Embryonic facial prominence (tissue), 1 donor: ENCODE measurements around the gene UCKL1.
"Not testable (repeated sequence)": the region's sequence is repeated elsewhere in the genome, so short reads cannot be mapped to it uniquely, and the experiment has no call there.

Experiments
- DNase-seq: peaks from one replicate; pipeline ENCODE4 v3.0.0-alpha.2; 2016; ENCODE audit errors: extremely low spot score

The UCKL1 gene

GRCh38 chr20:63942969-63943807 is 13.0 kb downstream of the UCKL1 start:
- no peak for DNase-seq

GRCh38 chr20:63942250-63942951 is 13.8 kb downstream of the UCKL1 start:
- DNase-seq, result no peak

GRCh38 chr20:63941282-63942081 is 14.7 kb downstream of the UCKL1 start:
- no peak for DNase-seq

- DNase-seq, result no peak
Observed at GRCh38 chr20:63940472-63941266, 15.5 kb downstream of the UCKL1 start.

- DNase-seq, result no peak
Observed at GRCh38 chr20:63940071-63940471, 16.1 kb downstream of the UCKL1 start.

GRCh38 chr20:63939061-63939935 is 16.9 kb downstream of the UCKL1 start:
- no peak for DNase-seq

- no peak for DNase-seq
Observed at GRCh38 chr20:63937596-63937995, 18.6 kb downstream of the UCKL1 start.

- no peak for DNase-seq
Observed at GRCh38 chr20:63935447-63935846, 20.8 kb downstream of the UCKL1 start.

- no peak for DNase-seq
Observed at GRCh38 chr20:63934271-63935068, 21.7 kb downstream of the UCKL1 start.

GRCh38 chr20:63933646-63934045 is 22.6 kb downstream of the UCKL1 start:
- DNase-seq, result no peak

GRCh38 chr20:63932606-63933160 is 23.5 kb downstream of the UCKL1 start:
- DNase-seq, result no peak

GRCh38 chr20:63931735-63932134 is 24.5 kb downstream of the UCKL1 start:
- DNase-seq, result no peak

GRCh38 chr20:63930971-63931553 is 25.2 kb downstream of the UCKL1 start:
- no peak for DNase-seq

GRCh38 chr20:63929473-63929883 is 26.7 kb downstream of the UCKL1 start:
- DNase-seq, result not testable (repeated sequence)

- DNase-seq, result no peak
Observed at GRCh38 chr20:63929071-63929470, 27.1 kb downstream of the UCKL1 start.

GRCh38 chr20:63926298-63926697 is 29.9 kb downstream of the UCKL1 start:
- no peak for DNase-seq

- DNase-seq, result no peak
Observed at GRCh38 chr20:63924241-63924640, 32.0 kb downstream of the UCKL1 start.

- DNase-seq, result no peak
Observed at GRCh38 chr20:63923651-63924050, 32.6 kb downstream of the UCKL1 start.

- DNase-seq, result no peak
Observed at GRCh38 chr20:63920226-63920625, 36.0 kb downstream of the UCKL1 start.
